HG02885 (cell line): ENCODE results near the gene RGS3.
A peak's percentile ranks its signal among the peaks of the same experiment; 100 is the strongest.

Experiments
- ATAC-seq: cut with Tn5 transposase; IDR thresholded peaks from one replicate; pipeline ENCODE4 v1.9.1; 2021; ENCODE audit warnings: mild to moderate bottlenecking; ENCODE audit not compliant: unreplicated experiment, poor library complexity

The RGS3 gene

GRCh38 chr9:113594484-113595299, 131.2 kb downstream of the RGS3 start:
- ATAC-seq, result no peak

DNA sequence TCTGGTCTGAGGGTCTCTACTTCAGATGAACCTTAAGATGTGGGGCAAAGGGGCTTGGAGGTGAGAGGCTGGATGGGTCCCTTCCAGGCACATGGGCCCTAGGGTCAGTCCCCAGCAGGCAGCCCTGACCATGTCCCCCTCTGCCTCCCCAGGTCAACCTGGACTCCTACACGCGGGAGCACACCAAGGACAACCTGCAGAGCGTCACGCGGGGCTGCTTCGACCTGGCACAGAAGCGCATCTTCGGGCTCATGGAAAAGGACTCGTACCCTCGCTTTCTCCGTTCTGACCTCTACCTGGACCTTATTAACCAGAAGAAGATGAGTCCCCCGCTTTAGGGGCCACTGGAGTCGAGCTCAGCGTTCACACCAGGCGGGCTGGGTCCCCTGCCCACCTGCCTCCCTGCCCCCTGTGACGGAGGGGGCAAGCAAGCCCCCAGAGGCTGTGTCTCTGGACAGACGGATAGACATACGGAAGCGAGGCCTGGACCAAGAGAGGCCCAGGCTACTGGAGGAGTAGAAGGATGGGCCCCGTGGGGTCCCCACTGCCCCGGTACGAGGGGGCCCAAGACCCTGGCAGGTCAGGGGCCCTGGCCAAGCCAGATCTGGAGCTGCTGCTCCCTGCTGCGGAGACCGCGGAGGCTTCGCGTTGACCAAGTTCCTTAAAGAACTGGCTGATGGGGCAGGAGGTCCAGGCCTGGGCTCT, 133.2 kb downstream of the RGS3 start:
- ATAC-seq, result no peak

- ATAC-seq, result no peak
These were observed 134.1 kb downstream of the RGS3 start for GRCh38 chr9:113597390-113598241.

DNA sequence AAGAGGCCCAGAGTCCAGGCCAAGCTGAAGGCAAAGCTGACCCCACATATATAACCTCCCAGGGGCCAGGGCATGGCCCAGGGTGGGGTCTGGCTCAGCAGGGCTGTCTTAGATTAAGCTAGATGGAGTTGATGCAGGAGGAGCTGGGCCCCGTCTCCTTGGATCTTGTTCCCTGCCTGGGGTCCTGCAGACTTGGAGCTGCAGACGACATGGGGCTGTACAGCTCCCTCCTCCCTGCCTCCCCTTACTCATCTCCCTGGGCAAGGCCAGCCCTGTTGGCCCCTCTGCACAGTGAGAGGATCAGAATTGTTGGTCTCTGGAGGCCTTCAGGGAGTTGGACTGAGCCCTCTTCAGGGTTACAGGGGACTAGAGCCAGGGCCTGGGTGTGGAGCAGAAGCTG, 134.9 kb downstream of the RGS3 start:
- ATAC-seq, result no peak

- no peak for ATAC-seq
These were observed 135.4 kb downstream of the RGS3 start for GRCh38 chr9:113598883-113599282.

- no peak for ATAC-seq
These were observed 136.1 kb downstream of the RGS3 start for GRCh38 chr9:113599646-113600022.

DNA sequence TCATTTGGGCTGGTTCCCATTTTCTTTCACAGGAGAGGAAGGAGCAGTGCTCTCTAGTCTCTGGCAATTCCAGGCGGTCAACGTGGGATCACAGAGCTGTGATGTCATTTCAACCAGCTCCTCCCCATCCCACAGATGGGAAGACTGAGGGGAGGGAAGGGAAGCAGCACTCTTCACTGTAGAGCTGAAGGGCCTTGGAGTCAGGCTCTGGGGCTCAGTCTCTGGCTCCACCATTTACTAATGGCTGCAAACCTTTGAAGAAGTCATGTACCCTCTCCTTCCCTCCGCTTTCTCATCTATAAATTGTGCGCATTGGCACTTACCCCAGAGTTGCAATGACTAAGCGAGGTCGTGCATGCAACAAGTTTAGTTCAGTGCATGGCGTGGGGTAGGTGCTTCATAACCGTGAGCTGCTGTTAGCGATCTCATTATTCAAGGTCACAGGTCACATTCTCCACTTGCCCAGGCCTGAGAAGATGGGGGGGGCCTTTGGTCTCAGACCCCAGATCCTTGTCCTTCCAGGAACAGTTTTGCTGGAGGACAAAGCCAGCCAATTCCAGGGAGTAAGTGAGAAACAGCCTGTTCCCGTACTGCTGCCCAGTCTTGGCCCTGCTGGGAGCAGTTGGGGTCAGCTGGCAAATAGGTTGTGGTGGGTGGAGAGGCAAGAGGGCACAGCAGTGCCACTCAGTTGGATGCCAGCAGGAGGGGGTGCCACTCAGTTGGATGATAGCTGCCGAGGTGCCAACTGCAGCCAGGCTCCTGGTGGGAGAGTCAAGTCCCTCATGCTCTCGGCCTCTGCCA, 136.7 kb downstream of the RGS3 start:
- ATAC-seq, result no peak

DNA sequence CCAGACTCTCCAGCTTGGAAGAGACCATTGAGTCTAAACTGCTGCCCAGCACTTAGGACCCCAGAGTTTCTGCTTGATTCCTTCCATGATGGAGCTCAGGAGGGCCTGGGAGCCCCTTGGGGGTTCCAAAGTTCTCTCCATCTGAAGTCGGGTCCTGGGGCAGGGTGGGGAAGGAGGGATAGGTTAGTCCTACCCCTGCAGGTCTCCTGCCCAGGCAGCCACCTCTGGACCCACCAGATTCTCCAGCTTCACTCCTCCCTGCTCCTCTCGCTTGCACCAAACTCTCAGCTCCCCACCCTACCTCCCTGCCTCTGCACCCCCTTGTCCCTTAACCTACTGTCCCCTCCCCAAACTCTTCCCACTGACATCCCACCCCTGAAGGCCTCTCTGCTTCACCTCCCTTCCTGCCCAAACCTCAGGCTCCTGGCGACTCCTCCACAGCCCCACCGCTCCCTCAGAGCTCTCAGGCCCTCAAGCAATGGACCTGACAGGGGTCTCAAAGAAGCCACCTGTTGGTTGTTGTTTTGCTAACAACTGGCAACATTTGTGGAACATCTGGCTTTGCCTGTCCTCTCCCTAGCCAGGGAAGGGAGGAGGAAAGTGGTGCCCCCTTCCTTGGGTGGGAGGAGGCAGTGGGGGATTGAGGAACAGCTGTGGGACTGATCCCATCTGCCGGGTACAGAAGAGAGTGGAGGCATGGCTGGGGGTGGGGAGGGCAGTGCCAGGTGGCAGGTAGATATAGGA, 137.5 kb downstream of the RGS3 start:
- no peak for ATAC-seq

- ATAC-seq, result no peak
These were observed 138.1 kb downstream of the RGS3 start for GRCh38 chr9:113601656-113602055.

- ATAC-seq, result peak; percentile 90
These were observed 138.9 kb downstream of the RGS3 start for GRCh38 chr9:113602126-113603047.

DNA sequence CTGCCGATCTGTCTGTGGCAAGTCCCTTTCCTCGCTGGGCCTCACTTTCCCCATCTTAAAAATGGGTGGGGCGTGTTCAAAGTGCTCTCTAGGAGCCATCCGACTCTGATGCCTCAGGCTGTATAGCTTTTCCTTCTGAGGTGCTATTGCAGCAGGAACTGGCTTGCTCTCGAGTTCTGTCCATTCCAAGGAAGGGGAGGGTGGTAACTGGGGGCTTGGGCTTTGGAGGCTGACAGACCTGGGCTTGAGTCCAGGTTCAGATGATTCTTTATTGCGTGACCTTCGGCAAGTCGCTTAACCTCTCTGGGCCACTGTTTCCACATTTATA, 139.5 kb downstream of the RGS3 start:
- no peak for ATAC-seq

GRCh38 chr9:113603773-113604172, 140.2 kb downstream of the RGS3 start:
- no peak for ATAC-seq

- no peak for ATAC-seq
These were observed 140.9 kb downstream of the RGS3 start for GRCh38 chr9:113604393-113604792.

GRCh38 chr9:113606510-113606909, 143.0 kb downstream of the RGS3 start:
- ATAC-seq, result no peak

DNA sequence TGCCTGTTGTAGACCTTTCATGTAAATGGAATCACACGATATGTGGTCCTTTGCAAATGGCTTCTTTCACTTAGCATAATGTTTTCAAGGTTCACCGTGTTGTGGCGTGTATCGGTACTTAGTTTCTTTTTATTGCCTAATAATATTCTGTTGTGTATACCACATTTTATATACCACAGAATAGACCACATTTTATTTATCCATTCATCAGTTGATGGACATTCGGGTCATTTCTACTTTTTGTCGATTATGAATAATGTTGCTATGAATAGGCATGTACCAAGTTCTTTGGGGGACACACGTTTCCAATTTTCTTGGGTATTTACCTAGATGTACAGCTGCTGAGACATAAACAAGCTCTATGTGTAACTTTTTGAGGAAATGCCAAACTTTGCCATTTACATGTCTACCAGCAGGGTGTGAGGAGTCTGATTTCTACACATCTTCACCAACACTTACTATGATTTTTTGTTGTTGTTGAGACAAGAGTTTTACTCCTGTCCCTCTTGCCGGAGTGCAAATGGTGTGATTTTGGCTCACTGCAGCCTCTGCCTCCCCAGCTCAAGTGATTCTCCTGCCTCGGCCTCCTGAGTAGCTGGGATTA, 144.7 kb downstream of the RGS3 start:
- no peak for ATAC-seq

GRCh38 chr9:113609562-113610318, 146.2 kb downstream of the RGS3 start:
- ATAC-seq, result no peak

DNA sequence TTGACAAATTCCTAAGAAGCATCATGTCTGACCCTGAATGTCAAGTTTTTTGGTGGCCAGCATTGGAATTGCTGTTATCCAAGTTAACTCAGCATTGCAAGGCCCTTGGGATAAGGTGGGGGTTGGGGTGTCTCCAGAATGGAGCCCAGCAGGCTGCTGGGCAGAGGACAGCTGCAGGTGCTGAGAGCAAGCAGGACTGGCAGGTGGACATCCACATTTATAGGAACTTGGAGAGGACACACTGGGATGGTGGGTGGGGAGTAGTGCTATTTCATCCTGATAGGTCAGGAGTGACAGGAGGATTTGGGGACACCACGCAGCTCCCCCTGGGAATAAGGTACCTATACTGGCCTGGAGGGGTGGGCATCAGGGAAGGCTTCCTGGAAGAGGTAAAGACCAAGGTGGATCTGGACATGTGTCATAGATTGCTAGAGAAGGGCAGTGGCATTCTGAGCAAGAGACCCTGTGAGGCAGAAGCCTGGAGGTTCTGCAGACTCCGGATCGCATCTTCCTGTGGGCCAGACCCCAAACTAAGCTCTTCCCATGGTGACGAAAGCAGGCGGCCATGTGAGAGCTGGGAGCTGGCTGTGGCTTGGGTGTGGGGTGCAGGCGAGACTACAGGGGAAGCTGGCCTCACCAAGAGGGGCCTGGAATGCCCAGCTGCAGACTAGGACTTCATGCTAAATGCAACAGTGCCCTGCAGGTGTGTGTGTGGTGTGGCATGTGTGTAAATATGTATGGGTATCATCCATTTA, 148.1 kb downstream of the RGS3 start:
- ATAC-seq, result no peak
